HepG2 (cell line): Measurements from ENCODE around the gene SYNPO.

Source experiments
- RAD51 ChIP-seq: fragments of 450-650 bp; IDR thresholded peaks from 2 replicates; pipeline ENCODE4 v1.6.1; 2016; ENCODE audit warnings: borderline replicate concordance
- ZNF747 ChIP-seq: sonication (generic); formaldehyde crosslinking; IDR thresholded peaks from 2 replicates; pipeline ENCODE4 v1.8.1; 2023; ENCODE audit warnings: missing genetic modification reagents, mild to moderate bottlenecking, borderline replicate concordance
- ZNF749 ChIP-seq: sonication (generic); formaldehyde crosslinking; IDR thresholded peaks from 2 replicates; pipeline ENCODE4 v1.8.0; 2022; ENCODE audit warnings: mild to moderate bottlenecking, missing genetic modification reagents, moderate library complexity, borderline replicate concordance

DNA sequence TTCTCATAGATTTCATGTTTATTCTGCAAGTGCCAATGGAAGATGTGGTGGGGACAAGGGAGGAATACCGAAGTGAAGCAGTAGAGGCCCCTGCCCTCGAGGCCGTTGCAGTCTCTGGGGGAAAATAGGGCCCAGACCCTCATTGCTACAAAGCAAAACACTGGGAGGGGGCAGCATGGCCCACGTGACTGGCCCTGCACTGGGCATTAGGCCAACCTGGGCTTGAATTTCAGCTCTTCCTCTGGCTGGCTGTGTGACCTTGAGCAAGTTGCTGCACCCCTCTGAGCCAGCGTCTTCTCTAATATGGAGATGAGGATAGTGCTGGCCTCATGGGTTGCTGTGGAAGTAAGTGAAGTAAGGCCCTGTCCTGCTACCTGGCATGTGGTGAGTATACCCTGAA, 709 bp upstream of the SYNPO start:
- TF ChIP-seq ZNF749 (CRISPR knock-in tag) (no peak), RAD51 (no peak), ZNF747 (CRISPR knock-in tag) (no peak)
